GM12878 (cell line): Measurements from ENCODE around the gene PPBP. TPM values are rescaled to one million over a fixed set of nuclear protein-coding genes. Genes with fewer than 3 reads are reported as not detected.

Experiments used
- ATAC-seq: fragments of 200-7000 bp; cut with Tn5 transposase; 3 replicates; pipeline ENCODE4 v1.9.1; 2020; ENCODE audit warnings: mild to moderate bottlenecking, moderate library complexity
- BruUV-seq: library from RNA; stranded (reverse); fragments of 400-500 nt; replicated peaks from 2 replicates; lab custom pipeline; 2021; lab: Mats Ljungman, UMichigan
- CTCF ChIA-PET: fragments of 300-600 bp; sonication (Branson Sonifier 250); formaldehyde crosslinking; extraction: SDS; loops from one replicate; lab custom pipeline; 2021; ENCODE audit warnings: inconsistent platforms; lab: Yijun Ruan, JAX
- POLR2A ChIA-PET: fragments of 350-600 bp; formaldehyde crosslinking; extraction: SDS; loops from one replicate; lab custom pipeline; 2021; ENCODE audit warnings: inconsistent platforms; lab: Charles Lee
- RAD21 ChIA-PET: fragments of 300-600 bp; sonication (Branson Sonifier 250); formaldehyde crosslinking; loops from one replicate; lab custom pipeline; 2023; ENCODE audit warnings: antibody characterized with exemption; ENCODE audit not compliant: unreplicated experiment; lab: Charles Lee
- SMC1A ChIA-PET: fragments of 300-600 bp; sonication (Branson Sonifier 250); formaldehyde crosslinking; loops from one replicate; lab custom pipeline; 2023; ENCODE audit not compliant: unreplicated experiment, uncharacterized antibody; lab: Charles Lee
- DNase-seq: peaks from one replicate; pipeline ENCODE4 v3.0.0-alpha.2; 2011; ENCODE audit warnings: low read depth, low spot score
- FAIRE-seq: peaks from 3 replicates; lab custom pipeline; 2011; peaks lifted over from hg19 to GRCh38; lab: Jason Lieb, UNC
- H2AFZ ChIP-seq: 2 replicates; pipeline ENCODE4 v1.6.0; 2011; ENCODE audit warnings: low read depth, low read length, control low read depth; ENCODE audit not compliant: control insufficient read depth
- H3K27ac ChIP-seq: 2 replicates; pipeline ENCODE4 v1.5.1; 2011; ENCODE audit warnings: control low read depth; ENCODE audit not compliant: control insufficient read depth, insufficient read depth
- H3K27me3 ChIP-seq, 2 experiments: replicated peaks in 1 of 2; 2 replicates each; pipeline versions ENCODE4 v1.6.0 to v1.6.1; 2011; ENCODE audit warnings: low read length in 1 of 2; ENCODE audit not compliant: control insufficient read depth in 2 of 2, insufficient read depth in 2 of 2
- H3K36me3 ChIP-seq, 2 experiments: 2 replicates each; pipeline ENCODE4 v1.5.1; 2011; ENCODE audit warnings: low read length in 1 of 2; ENCODE audit not compliant: control insufficient read depth in 2 of 2, insufficient read depth in 2 of 2
- H3K4me1 ChIP-seq: 2 replicates; pipeline ENCODE4 v1.6.1; 2011; ENCODE audit warnings: mild to moderate bottlenecking, low read length, moderate library complexity, mixed read lengths; ENCODE audit not compliant: control insufficient read depth, insufficient read depth
- H3K4me2 ChIP-seq: 2 replicates; pipeline ENCODE4 v1.6.0; 2011; ENCODE audit warnings: control low read depth; ENCODE audit not compliant: control insufficient read depth, insufficient read depth
- H3K4me3 ChIP-seq: fragments of 200-600 bp; sonication (generic); 2 replicates; pipeline ENCODE4 v1.5.1; 2016
- H3K79me2 ChIP-seq: 2 replicates; pipeline ENCODE4 v1.6.0; 2011; ENCODE audit warnings: low read length; ENCODE audit not compliant: control insufficient read depth, insufficient read depth
- H3K9ac ChIP-seq: 2 replicates; pipeline ENCODE4 v1.8.0; 2011; ENCODE audit warnings: low read length, control low read depth, mixed read lengths; ENCODE audit not compliant: control insufficient read depth, insufficient read depth
- H3K9me3 ChIP-seq: replicated peaks from 3 replicates; pipeline ENCODE4 v1.5.1; 2011; ENCODE audit warnings: mild to moderate bottlenecking, low read length; ENCODE audit not compliant: control insufficient read depth, insufficient read depth
- H4K20me1 ChIP-seq: 2 replicates; pipeline ENCODE4 v1.6.0; 2011; ENCODE audit not compliant: control insufficient read depth, insufficient read depth
- BHLHE40 ChIP-seq, 2 experiments: fragments of 450-650 bp in 1 of 2; IDR thresholded peaks; 2 replicates each; pipeline ENCODE4 v1.6.1; 2011 to 2017; ENCODE audit warnings: low read depth in 2 of 2, borderline replicate concordance in 1 of 2, improper control_type of control experiment in 1 of 2, low read length in 1 of 2, mild to moderate bottlenecking in 1 of 2
- HCFC1 ChIP-seq: fragments of 150-350 bp; IDR thresholded peaks from 2 replicates; pipeline ENCODE4 v1.6.1; 2014; ENCODE audit warnings: low read length
- MTA2 ChIP-seq: fragments of 450-650 bp; IDR thresholded peaks from 2 replicates; pipeline ENCODE4 v1.6.1; 2016; ENCODE audit warnings: low read depth, mild to moderate bottlenecking, moderate library complexity
- NFYA ChIP-seq: IDR thresholded peaks from 2 replicates; pipeline ENCODE4 v1.6.1; 2011; ENCODE audit warnings: low read depth, mild to moderate bottlenecking, low read length, improper control_type of control experiment, borderline replicate concordance
- POLR2A ChIP-seq: IDR thresholded peaks from 2 replicates; pipeline ENCODE4 v1.6.1; 2011; ENCODE audit warnings: low read depth, mild to moderate bottlenecking, low read length
- WGBS: methylation state at CpG from one replicate; pipeline ENCODE4 v1.1.6; 2016; ENCODE audit warnings: low lambda C conversion rate; ENCODE audit not compliant: insufficient replicate concordance, insufficient coverage; ENCODE audit errors: missing lambda C conversion rate; 5-methylcytosine and 5-hydroxymethylcytosine counted together
- in situ Hi-C: fragments of 300-500 bp; cut with MboI; formaldehyde crosslinking; loops from 9 replicates; pipeline ENCODE4 v1.14.3; 2018; ENCODE audit warnings: mixed read lengths
- intact Hi-C: fragments of 100-400 bp; cut with micrococcal nuclease; formaldehyde crosslinking; loops from one replicate; pipeline ENCODE4 v1.14.2; 2022; ENCODE audit not compliant: unreplicated experiment
- polyA plus RNA-seq, 11 experiments: library from polyadenylated mRNA; depleted of rRNA in 4 of 11; unstranded in 6 of 11; stranded (reverse) in 5 of 11; fragments of >200 nt; fragmentation: Nextera tagmentation in 4 of 11; fragmentation: Illumina TruSeq in 1 of 11; extraction: Ambion mirVana in 4 of 11; extraction: Trizol in 1 of 11; gene quantifications; 1 replicate in 1 of 11; 2 replicates in 10 of 11; pipeline versions ENCODE4 v1.2.1 to v1.2.3, GENCODE V29; 2011 to 2016; ENCODE audit warnings: inconsistent platforms in 2 of 11, missing spikeins in 2 of 11, low read depth in 1 of 11
- total RNA-seq, 4 experiments: library from RNA; depleted of rRNA in 3 of 4; stranded (reverse); fragments of >200 nt in 3 of 4; fragmentation: Illumina TruSeq in 1 of 4; extraction: Trizol in 1 of 4; gene quantifications; 2 replicates each; pipeline versions ENCODE4 v1.2.1 to v1.2.3, GENCODE V29; 2013 to 2021
- TF ChIP-seq, protein P1 (sequence below): fragments of 450-650 bp; IDR thresholded peaks from 2 replicates; pipeline ENCODE4 v1.6.1; 2016; ENCODE audit warnings: mild to moderate bottlenecking

The PPBP gene
- total and polyA plus RNA-seq, 10 of the 15 experiments (the other 5 are each of a cell fraction or from before 2014, with no cell fraction given) = not detected

DNA sequence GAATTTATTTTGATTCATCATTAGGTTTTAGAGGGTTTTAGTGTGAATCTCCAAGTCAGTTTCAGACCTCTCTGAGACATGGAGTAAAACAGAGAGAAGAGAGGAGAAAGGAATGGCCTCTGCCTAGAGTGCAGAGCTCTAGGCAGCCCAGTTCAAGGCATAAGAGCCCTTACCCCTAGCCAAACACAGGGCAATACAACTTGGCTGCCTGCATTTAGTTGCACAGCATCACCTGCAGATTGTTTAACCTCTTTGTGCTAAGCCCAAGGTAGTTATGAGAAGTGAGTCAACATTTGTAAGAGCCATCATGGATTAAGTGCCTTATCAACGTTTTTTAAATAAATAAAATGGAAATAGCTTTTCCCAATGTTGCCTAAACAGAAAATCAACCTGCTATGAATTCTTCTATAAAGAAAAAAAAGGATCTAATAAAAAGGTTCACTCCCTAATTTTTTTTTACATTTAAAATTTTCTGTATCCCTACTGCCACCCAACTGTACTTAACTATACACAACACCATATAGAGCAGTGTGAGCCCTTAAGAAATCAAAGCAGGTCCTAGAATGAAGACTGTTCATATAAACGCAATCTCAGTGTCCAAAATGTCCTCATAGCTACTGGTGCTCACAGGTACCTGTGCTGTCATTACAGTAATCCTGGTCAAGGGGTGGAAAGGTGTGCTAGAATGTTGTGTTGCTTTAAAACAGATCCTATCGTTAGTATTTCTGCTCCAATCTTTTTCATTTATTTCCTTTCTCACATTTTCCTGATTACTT lies 42.1 kb downstream of the PPBP start:
- intact Hi-C loops (no loop called here), in situ Hi-C loops (no loop called here)
- H4K20me1 ChIP-seq = no peaks in the 10 kb centered on the region
- no peaks in the 10 kb centered on the region for H3K4me1 ChIP-seq
- no peak overlapping the region for H3K27ac ChIP-seq
- H3K79me2 ChIP-seq = no peaks in the 10 kb centered on the region
- no TSS peak for BruUV-seq
- peaks cover 0 to 2% of the 10 kb centered on the region in 2 experiments; a peak in 3 of 4 replicates for H3K27me3 ChIP-seq
- no peaks in the 10 kb centered on the region for H3K9me3 ChIP-seq
- ATAC-seq = no peak
- RAD21 ChIA-PET = no interaction called here
- CTCF ChIA-PET = no interaction called here
- POLR2A ChIA-PET = no interaction called here
- no peak for TF ChIP-seq MTA2
- no peak for TF ChIP-seq NFYA
- TF ChIP-seq POLR2A = no peak
- TF ChIP-seq, protein P1, sequence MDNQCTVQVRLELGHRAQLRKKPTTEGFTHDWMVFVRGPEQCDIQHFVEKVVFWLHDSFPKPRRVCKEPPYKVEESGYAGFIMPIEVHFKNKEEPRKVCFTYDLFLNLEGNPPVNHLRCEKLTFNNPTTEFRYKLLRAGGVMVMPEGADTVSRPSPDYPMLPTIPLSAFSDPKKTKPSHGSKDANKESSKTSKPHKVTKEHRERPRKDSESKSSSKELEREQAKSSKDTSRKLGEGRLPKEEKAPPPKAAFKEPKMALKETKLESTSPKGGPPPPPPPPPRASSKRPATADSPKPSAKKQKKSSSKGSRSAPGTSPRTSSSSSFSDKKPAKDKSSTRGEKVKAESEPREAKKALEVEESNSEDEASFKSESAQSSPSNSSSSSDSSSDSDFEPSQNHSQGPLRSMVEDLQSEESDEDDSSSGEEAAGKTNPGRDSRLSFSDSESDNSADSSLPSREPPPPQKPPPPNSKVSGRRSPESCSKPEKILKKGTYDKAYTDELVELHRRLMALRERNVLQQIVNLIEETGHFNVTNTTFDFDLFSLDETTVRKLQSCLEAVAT = no peak
- no peak for TF ChIP-seq BHLHE40 (IDR thresholded peaks at IDR 0.05; ENCODE audit: borderline replicate concordance in 1 of 2, low read depth in 2 of 2, low read length in 1 of 2)
- TF ChIP-seq HCFC1 = no peak
- H3K4me3 ChIP-seq = no peak overlapping the region
- FAIRE-seq = no peak
- SMC1A ChIA-PET = no interaction called here
- H3K4me2 ChIP-seq = no peak overlapping the region
- no peak for DNase-seq
- WGBS = 2% methylated on average over 3 of the region's 3 CpGs
- no peaks in the 10 kb centered on the region for H3K36me3 ChIP-seq
- H3K9ac ChIP-seq = no peak overlapping the region
- no peak overlapping the region for H2AFZ ChIP-seq
